ENCODE results near the gene IQGAP2. TPM values are rescaled to one million over a fixed set of nuclear protein-coding genes. Genes with fewer than 3 reads are reported as not detected.

The IQGAP2 gene
- total and polyA plus RNA-seq, 2 donors (not counting 1 experiment from before 2014, with no cell fraction given) = 8.1 to 15.0 TPM

GRCh38 chr5:76386360-76386759 is 16.7 kb upstream of the IQGAP2 start:
- no peak overlapping the region for H3K9ac ChIP-seq (ENCODE audit: low read length)

GRCh38 chr5:76388236-76388635 is 14.8 kb upstream of the IQGAP2 start:
- Mint-ChIP-seq H3K4me3 (no peak overlapping the region), H3K27me3 (peaks cover 15% of the 10 kb centered on the region), H3K27ac (no peak overlapping the region), H3K9me3 (ENCODE audit: insufficient read depth) (no peaks in the 10 kb centered on the region), H3K4me1 (peaks cover 12% of the 10 kb centered on the region)
- no peak overlapping the region for H2AFZ ChIP-seq (ENCODE audit: insufficient read depth, low read depth, low read length, poor library complexity, severe bottlenecking)
- no peaks in the 10 kb centered on the region for H3K36me3 ChIP-seq (replicated peaks in 1 of 2; ENCODE audit: control extremely low read depth in 1 of 2, control insufficient read depth in 1 of 2, extremely low read depth in 1 of 2, insufficient read depth in 2 of 2, low read length in 1 of 2)
- no peak for DNase-seq
- peaks cover 0 to 4% (median 0%) of the 10 kb centered on the region in 3 donors for H3K9me3 ChIP-seq (ENCODE audit: control extremely low read depth in 1 of 3, control insufficient read depth in 2 of 3, insufficient read depth in 1 of 3, low read length in 2 of 3)
- H3K4me2 ChIP-seq (replicated peaks; ENCODE audit: low read depth, low read length, poor library complexity, severe bottlenecking) = no peak overlapping the region
- ChIA-PET CTCF (interaction anchor here (1.3 kb wide), 1 partner anchor 14 kb away, joined by 7 read pairs; the partner anchor contains the start of gene IQGAP2), POLR2A (no interaction called here)
- H3K4me1 ChIP-seq (ENCODE audit: control insufficient read depth in 2 of 2, insufficient read depth in 2 of 2, low read length in 2 of 2) = peaks cover 13 to 17% of the 10 kb centered on the region in 2 donors
- no peak overlapping the region for H3K4me3 ChIP-seq (ENCODE audit: control extremely low read depth in 1 of 5, extremely low read depth in 1 of 5, insufficient read depth in 1 of 5, low read depth in 2 of 5, low read length in 4 of 5)
- WGBS (ENCODE audit: insufficient coverage) = no CpG with 5 or more reads among the region's 1 CpG
- no peaks in the 10 kb centered on the region for H3K79me2 ChIP-seq (ENCODE audit: control insufficient read depth, insufficient read depth, low read length)
- no peaks in the 10 kb centered on the region for H3K27me3 ChIP-seq (replicated peaks in 1 of 4; ENCODE audit: control extremely low read depth in 1 of 4, control insufficient read depth in 3 of 4, insufficient read depth in 4 of 4, low read length in 3 of 4)
- intact Hi-C loops (cut with micrococcal nuclease) = no loop called here
- no peak for TF ChIP-seq EZH2 (IDR thresholded peaks at IDR 0.05; ENCODE audit: borderline replicate concordance, insufficient read depth, low read depth, low read length, poor library complexity, severe bottlenecking)
- ATAC-seq (ENCODE audit: low read depth) = no peak
- H3K27ac ChIP-seq (ENCODE audit: low read length in 2 of 2) = no peak overlapping the region
- H4K20me1 ChIP-seq (ENCODE audit: control insufficient read depth, insufficient read depth, low read length, poor library complexity, severe bottlenecking) = no peaks in the 10 kb centered on the region
- H3K9ac ChIP-seq (ENCODE audit: low read length) = no peak overlapping the region

More at GRCh38 chr5:76386360-76386759, 16.7 kb upstream of the IQGAP2 start:
- no peaks in the 10 kb centered on the region for H3K79me2 ChIP-seq (ENCODE audit: control insufficient read depth, insufficient read depth, low read length)
- H3K4me2 ChIP-seq (replicated peaks; ENCODE audit: low read depth, low read length, poor library complexity, severe bottlenecking) = no peak overlapping the region
- no peak overlapping the region for H2AFZ ChIP-seq (ENCODE audit: insufficient read depth, low read depth, low read length, poor library complexity, severe bottlenecking)
- ChIA-PET POLR2A (no interaction called here), CTCF (no interaction called here)
- H3K27me3 ChIP-seq (replicated peaks in 1 of 4; ENCODE audit: control extremely low read depth in 1 of 4, control insufficient read depth in 3 of 4, insufficient read depth in 4 of 4, low read length in 3 of 4) = no peaks in the 10 kb centered on the region
- H3K27ac ChIP-seq (ENCODE audit: low read length in 2 of 2) = no peak overlapping the region
- peaks cover 13% of the 10 kb centered on the region for H3K27me3 Mint-ChIP-seq
- ATAC-seq (ENCODE audit: low read depth) = no peak
- no peak overlapping the region for H3K4me3 ChIP-seq (ENCODE audit: control extremely low read depth in 1 of 5, extremely low read depth in 1 of 5, insufficient read depth in 1 of 5, low read depth in 2 of 5, low read length in 4 of 5)
- H3K36me3 ChIP-seq (replicated peaks in 1 of 2; ENCODE audit: control extremely low read depth in 1 of 2, control insufficient read depth in 1 of 2, extremely low read depth in 1 of 2, insufficient read depth in 2 of 2, low read length in 1 of 2) = no peaks in the 10 kb centered on the region
- TF ChIP-seq EZH2 (IDR thresholded peaks at IDR 0.05; ENCODE audit: borderline replicate concordance, insufficient read depth, low read depth, low read length, poor library complexity, severe bottlenecking) = no peak
- TF ChIP-seq CTCF (IDR thresholded peaks at IDR 0.05) = no peak
- peaks cover 12% of the 10 kb centered on the region for H3K4me1 Mint-ChIP-seq
- H3K9me3 Mint-ChIP-seq (ENCODE audit: insufficient read depth) = no peaks in the 10 kb centered on the region
- DNase-seq = no peak
- intact Hi-C loops (cut with micrococcal nuclease) = no loop called here
- peaks cover 0 to 2% (median 0%) of the 10 kb centered on the region in 3 donors for H3K9me3 ChIP-seq (ENCODE audit: control extremely low read depth in 1 of 3, control insufficient read depth in 2 of 3, insufficient read depth in 1 of 3, low read length in 2 of 3)
- H3K27ac Mint-ChIP-seq = no peak overlapping the region
- H4K20me1 ChIP-seq (ENCODE audit: control insufficient read depth, insufficient read depth, low read length, poor library complexity, severe bottlenecking) = no peaks in the 10 kb centered on the region
- WGBS (ENCODE audit: insufficient coverage) = 85% methylated on average over 5 of the region's 5 CpGs
- H3K4me3 Mint-ChIP-seq = no peak overlapping the region
- H3K4me1 ChIP-seq (ENCODE audit: control insufficient read depth in 2 of 2, insufficient read depth in 2 of 2, low read length in 2 of 2) = peaks cover 13 to 15% of the 10 kb centered on the region in 2 donors
